NT2/D1 (cell line): ENCODE measurements around the gene STAG3.
"Not testable (repeated sequence)": the region's sequence is repeated elsewhere in the genome, so short reads cannot be mapped to it uniquely, and the experiment has no call there.

Source experiments
- DNase-seq: peaks from one replicate; pipeline ENCODE4 v3.0.0-alpha.2; 2011; ENCODE audit warnings: low read depth, low spot score
- H3K27me3 ChIP-seq: 2 replicates; pipeline ENCODE4 v1.6.0; 2011; ENCODE audit warnings: mild to moderate bottlenecking; ENCODE audit not compliant: insufficient read length, insufficient read depth
- H3K36me3 ChIP-seq: 2 replicates; pipeline ENCODE4 v1.6.1; 2011; ENCODE audit warnings: mild to moderate bottlenecking, low read length, mixed read lengths; ENCODE audit not compliant: insufficient read depth, insufficient read length
- H3K4me1 ChIP-seq: 2 replicates; pipeline ENCODE4 v1.5.1; 2011; ENCODE audit not compliant: insufficient read depth, insufficient read length
- H3K4me3 ChIP-seq: 2 replicates; pipeline ENCODE4 v1.5.1; 2011; ENCODE audit warnings: low read depth; ENCODE audit not compliant: insufficient read length
- H3K9ac ChIP-seq: 2 replicates; pipeline ENCODE4 v1.6.0; 2011; ENCODE audit warnings: low read depth; ENCODE audit not compliant: insufficient read length
- H3K9me3 ChIP-seq: 2 replicates; pipeline ENCODE4 v1.5.1; 2011; ENCODE audit warnings: mild to moderate bottlenecking, low read length; ENCODE audit not compliant: insufficient read depth
- SUZ12 ChIP-seq: IDR thresholded peaks from 2 replicates; pipeline ENCODE4 v1.6.1; 2011; ENCODE audit not compliant: insufficient read length, insufficient read depth; ENCODE audit errors: extremely low read depth
- YY1 ChIP-seq: IDR thresholded peaks from 2 replicates; pipeline ENCODE4 v1.6.1; 2011; ENCODE audit not compliant: insufficient read length, insufficient read depth
- ZNF274 ChIP-seq: IDR thresholded peaks from 2 replicates; pipeline ENCODE4 v1.6.1; 2011; ENCODE audit warnings: mild to moderate bottlenecking, low read depth, low read length

STAG3 gene

GRCh38 chr7:100185726-100186125 lies 8.0 kb downstream of the STAG3 start:
- no peak overlapping the region for H3K4me3 ChIP-seq
- no peaks in the 10 kb centered on the region for H3K4me1 ChIP-seq
- TF ChIP-seq SUZ12: no peak
- TF ChIP-seq YY1: no peak
- no peak for TF ChIP-seq ZNF274
- H3K27me3 ChIP-seq: no peaks in the 10 kb centered on the region
- H3K9me3 ChIP-seq: no peaks in the 10 kb centered on the region
- no peaks in the 10 kb centered on the region for H3K36me3 ChIP-seq
- H3K9ac ChIP-seq: no peak overlapping the region
- no peak for DNase-seq

GRCh38 chr7:100189061-100189460 lies 11.3 kb downstream of the STAG3 start:
- no peaks in the 10 kb centered on the region for H3K9me3 ChIP-seq
- no peak for DNase-seq
- no peaks in the 10 kb centered on the region for H3K36me3 ChIP-seq
- no peak overlapping the region for H3K9ac ChIP-seq
- no peaks in the 10 kb centered on the region for H3K4me1 ChIP-seq
- TF ChIP-seq SUZ12: no peak
- TF ChIP-seq ZNF274: no peak
- TF ChIP-seq YY1: no peak
- H3K27me3 ChIP-seq: no peaks in the 10 kb centered on the region
- no peak overlapping the region for H3K4me3 ChIP-seq

- Histone ChIP-seq H3K9me3 (no peaks in the 10 kb centered on the region), H3K4me1 (no peaks in the 10 kb centered on the region), H3K9ac (no peak overlapping the region), H3K36me3 (no peaks in the 10 kb centered on the region), H3K27me3 (no peaks in the 10 kb centered on the region), H3K4me3 (no peak overlapping the region)
- TF ChIP-seq YY1: no peak
- TF ChIP-seq SUZ12: no peak
- TF ChIP-seq ZNF274: no peak
- no peak for DNase-seq
Observed at GRCh38 chr7:100190048-100190711, 12.5 kb downstream of the STAG3 start.

GRCh38 chr7:100191775-100192174 lies 14.1 kb downstream of the STAG3 start:
- Histone ChIP-seq H3K9me3 (no peaks in the 10 kb centered on the region), H3K4me1 (no peaks in the 10 kb centered on the region), H3K9ac (no peak overlapping the region), H3K36me3 (no peaks in the 10 kb centered on the region), H3K4me3 (no peak overlapping the region), H3K27me3 (no peaks in the 10 kb centered on the region)
- no peak for DNase-seq
- no peak for TF ChIP-seq ZNF274
- TF ChIP-seq SUZ12: no peak
- no peak for TF ChIP-seq YY1

- DNase-seq, H3K4me1 ChIP-seq, H3K9ac ChIP-seq: not testable (repeated sequence)
Observed at GRCh38 chr7:100192281-100192862, 14.7 kb downstream of the STAG3 start.

GRCh38 chr7:100192969-100193368 lies 15.3 kb downstream of the STAG3 start:
- Histone ChIP-seq H3K27me3 (no peaks in the 10 kb centered on the region), H3K4me3 (no peak overlapping the region), H3K36me3 (no peaks in the 10 kb centered on the region), H3K4me1 (no peaks in the 10 kb centered on the region), H3K9me3 (no peaks in the 10 kb centered on the region), H3K9ac (no peak overlapping the region)
- no peak for DNase-seq
- TF ChIP-seq SUZ12 (no peak), YY1 (no peak), ZNF274 (no peak)

More at GRCh38 chr7:100192281-100192862, 14.7 kb downstream of the STAG3 start:
- H3K9me3 ChIP-seq, H3K4me3 ChIP-seq, H3K27me3 ChIP-seq, H3K36me3 ChIP-seq: not testable (repeated sequence)

GRCh38 chr7:100195222-100195621 lies 17.5 kb downstream of the STAG3 start:
- TF ChIP-seq YY1 (no peak), SUZ12 (no peak), ZNF274 (no peak)
- H3K36me3 ChIP-seq: no peaks in the 10 kb centered on the region
- DNase-seq: no peak
- H3K4me1 ChIP-seq: no peaks in the 10 kb centered on the region
- H3K9me3 ChIP-seq: no peaks in the 10 kb centered on the region
- H3K4me3 ChIP-seq: no peak overlapping the region
- H3K9ac ChIP-seq: no peak overlapping the region
- no peaks in the 10 kb centered on the region for H3K27me3 ChIP-seq

- not testable (repeated sequence) for H3K9ac ChIP-seq
Observed at GRCh38 chr7:100195901-100196322, 18.2 kb downstream of the STAG3 start.

More at GRCh38 chr7:100195901-100196322, 18.2 kb downstream of the STAG3 start:
- H3K36me3 ChIP-seq, DNase-seq, H3K4me1 ChIP-seq, H3K4me3 ChIP-seq, H3K9me3 ChIP-seq, H3K27me3 ChIP-seq: not testable (repeated sequence)
